Epithelial cell of proximal tubule (primary cell): Measurements from ENCODE around the gene TRAF1. TPM values are rescaled to one million over a fixed set of nuclear protein-coding genes. Genes with fewer than 3 reads are reported as not detected.

Source experiments
- DNase-seq: peaks from one replicate; pipeline ENCODE4 v3.0.0-alpha.2; 2011; ENCODE audit warnings: low read depth
- H3K4me3 ChIP-seq: 2 replicates; pipeline ENCODE4 v1.5.1; 2011; ENCODE audit warnings: low read depth, mild to moderate bottlenecking, low read length
- total RNA-seq: library from RNA; depleted of rRNA; stranded (reverse); fragments of >200 nt; gene quantifications from 2 replicates; pipeline ENCODE4 v1.2.3, GENCODE V29; 2015
- TF ChIP-seq, protein P1 (sequence below): conservative IDR thresholded peaks from 2 replicates; pipeline ENCODE4 v1.5.1; 2012; ENCODE audit warnings: low read depth, mild to moderate bottlenecking, low read length

Gene TRAF1
- total RNA-seq, 1 donor from 2014 or later = 5.9 TPM

DNA sequence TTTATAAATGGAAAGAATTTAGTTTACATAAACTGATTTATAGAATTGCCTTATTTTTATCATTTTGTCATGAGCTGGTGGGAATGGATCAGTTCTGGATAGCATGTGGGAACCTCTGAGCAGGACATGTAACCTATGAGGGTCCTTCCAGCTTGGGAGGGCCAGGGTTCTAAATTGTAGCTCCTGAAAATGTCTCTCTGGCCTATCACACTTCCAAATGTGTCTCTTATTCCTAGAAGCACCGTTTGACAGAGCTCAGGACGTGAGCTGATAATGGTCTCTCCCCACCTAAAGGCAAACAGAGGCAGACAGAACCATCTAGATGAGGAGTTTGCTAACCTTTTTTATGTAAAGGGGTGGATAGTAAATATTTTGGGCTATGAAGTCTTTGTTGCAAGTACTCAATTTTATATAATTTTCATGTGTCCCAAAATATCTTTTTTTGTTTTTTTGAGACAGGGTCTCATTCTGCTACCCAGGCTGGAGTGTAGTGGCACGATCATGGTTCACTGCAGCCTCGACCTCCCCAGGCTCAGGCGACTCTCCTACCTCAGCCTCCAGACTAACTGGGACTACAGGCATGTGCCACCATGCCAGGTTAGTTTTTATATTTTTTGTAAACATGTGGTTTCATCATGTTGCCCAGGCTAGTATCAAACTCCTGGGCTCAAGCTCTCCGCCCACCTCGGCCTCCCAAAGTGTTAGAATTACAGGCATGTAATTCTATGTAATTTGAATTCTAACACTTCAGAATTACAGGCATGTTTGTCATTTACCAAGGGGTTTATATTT, 4.0 kb downstream of the TRAF1 start:
- no peak overlapping the region for H3K4me3 ChIP-seq
- no peak for DNase-seq

DNA sequence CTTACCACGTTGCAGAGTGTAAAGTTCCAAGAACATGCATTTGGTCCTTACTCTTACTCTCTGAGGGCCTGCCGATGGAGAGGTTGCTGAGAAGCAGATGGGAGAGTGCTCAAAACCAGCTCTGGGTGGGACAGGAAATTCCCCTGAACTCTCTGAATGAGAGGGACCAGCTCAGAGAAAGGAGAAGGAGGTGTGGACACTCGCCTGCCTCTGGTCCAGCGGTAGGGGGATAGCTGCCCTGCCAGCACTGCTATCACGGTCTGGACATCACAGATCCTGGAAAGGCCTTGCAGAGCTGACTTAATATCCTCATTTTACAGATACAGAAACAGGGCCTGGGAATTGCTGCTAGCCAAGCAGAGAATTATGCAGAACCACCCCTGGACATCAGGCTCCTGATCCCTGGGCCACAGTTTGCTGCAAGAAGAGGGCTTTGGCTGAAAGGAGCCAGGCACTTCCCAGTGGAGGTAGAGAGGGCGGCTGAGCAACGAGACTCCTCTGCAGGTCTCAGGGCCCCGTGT, 4.9 kb downstream of the TRAF1 start:
- TF ChIP-seq, protein P1, sequence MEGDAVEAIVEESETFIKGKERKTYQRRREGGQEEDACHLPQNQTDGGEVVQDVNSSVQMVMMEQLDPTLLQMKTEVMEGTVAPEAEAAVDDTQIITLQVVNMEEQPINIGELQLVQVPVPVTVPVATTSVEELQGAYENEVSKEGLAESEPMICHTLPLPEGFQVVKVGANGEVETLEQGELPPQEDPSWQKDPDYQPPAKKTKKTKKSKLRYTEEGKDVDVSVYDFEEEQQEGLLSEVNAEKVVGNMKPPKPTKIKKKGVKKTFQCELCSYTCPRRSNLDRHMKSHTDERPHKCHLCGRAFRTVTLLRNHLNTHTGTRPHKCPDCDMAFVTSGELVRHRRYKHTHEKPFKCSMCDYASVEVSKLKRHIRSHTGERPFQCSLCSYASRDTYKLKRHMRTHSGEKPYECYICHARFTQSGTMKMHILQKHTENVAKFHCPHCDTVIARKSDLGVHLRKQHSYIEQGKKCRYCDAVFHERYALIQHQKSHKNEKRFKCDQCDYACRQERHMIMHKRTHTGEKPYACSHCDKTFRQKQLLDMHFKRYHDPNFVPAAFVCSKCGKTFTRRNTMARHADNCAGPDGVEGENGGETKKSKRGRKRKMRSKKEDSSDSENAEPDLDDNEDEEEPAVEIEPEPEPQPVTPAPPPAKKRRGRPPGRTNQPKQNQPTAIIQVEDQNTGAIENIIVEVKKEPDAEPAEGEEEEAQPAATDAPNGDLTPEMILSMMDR = no peak
- DNase-seq = no peak
- H3K4me3 ChIP-seq = no peak overlapping the region

More for the DNA sequence above, 4.0 kb downstream of the TRAF1 start:
- TF ChIP-seq, protein P1 = no peak

DNA sequence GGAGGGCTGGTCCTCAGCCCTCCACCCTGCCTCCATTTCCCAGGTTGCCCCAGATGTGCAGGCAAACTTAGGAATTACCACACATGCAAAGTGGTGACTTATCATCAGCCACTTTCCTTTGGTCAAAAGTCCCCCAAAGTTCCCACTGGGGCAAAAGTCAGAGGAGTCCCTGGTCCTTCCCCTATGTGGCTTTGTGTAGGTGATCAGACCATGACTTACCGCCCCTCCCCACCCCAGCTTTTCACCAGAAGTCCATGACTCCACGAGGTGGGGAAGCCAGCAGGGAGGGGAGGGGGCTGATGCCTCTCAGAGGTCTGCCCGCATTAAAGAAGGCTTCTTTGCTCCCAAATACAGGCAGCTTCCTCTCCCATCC, 5.8 kb downstream of the TRAF1 start:
- DNase-seq = no peak
- TF ChIP-seq, protein P1 = no peak
- H3K4me3 ChIP-seq = no peak overlapping the region

DNA sequence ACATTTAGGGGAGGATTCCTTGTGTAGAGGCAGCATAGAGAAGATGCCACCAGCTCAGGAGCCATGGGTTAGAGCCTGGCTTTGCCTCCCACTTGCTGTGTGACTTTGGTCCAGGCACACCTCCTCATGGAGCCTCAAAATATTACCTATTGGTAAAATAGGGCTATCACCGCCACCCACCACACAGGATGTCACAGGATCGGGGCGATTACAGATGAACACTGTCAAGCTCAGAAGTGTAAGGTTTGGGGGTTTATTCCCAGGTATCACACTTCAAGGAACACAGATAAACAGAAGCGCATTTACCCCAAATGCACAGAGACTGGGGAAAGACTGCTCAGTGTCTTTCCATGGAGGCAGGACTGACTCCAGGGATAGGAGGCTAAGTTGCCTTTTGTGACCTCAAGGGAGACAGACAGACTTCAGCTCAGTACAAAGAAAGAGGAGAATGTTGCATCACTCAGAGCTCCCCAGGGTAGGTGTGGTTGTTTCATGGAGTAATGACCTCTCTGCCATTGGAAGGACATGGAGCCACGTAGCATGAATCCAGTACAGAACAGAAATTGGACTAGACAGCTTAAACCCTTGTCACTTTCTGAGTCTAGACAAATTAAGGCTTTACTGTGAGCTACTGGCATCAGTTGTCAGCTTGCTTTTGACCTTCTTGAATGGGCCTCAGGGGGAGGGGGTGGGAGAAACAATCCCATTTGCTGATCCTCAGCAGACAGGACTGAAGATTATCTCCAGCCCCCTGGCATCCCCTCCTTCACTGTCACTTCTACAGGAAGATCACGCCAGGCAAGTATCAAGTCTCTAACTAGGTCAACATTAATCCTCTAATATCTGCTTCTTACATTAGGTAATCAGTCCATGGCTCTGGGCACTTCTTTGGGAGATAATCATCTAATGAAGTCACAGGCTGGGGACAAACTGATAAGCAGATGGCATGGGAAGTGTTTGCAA, 6.5 kb downstream of the TRAF1 start:
- no peak overlapping the region for H3K4me3 ChIP-seq
- DNase-seq = no peak
- TF ChIP-seq, protein P1 = no peak

DNA sequence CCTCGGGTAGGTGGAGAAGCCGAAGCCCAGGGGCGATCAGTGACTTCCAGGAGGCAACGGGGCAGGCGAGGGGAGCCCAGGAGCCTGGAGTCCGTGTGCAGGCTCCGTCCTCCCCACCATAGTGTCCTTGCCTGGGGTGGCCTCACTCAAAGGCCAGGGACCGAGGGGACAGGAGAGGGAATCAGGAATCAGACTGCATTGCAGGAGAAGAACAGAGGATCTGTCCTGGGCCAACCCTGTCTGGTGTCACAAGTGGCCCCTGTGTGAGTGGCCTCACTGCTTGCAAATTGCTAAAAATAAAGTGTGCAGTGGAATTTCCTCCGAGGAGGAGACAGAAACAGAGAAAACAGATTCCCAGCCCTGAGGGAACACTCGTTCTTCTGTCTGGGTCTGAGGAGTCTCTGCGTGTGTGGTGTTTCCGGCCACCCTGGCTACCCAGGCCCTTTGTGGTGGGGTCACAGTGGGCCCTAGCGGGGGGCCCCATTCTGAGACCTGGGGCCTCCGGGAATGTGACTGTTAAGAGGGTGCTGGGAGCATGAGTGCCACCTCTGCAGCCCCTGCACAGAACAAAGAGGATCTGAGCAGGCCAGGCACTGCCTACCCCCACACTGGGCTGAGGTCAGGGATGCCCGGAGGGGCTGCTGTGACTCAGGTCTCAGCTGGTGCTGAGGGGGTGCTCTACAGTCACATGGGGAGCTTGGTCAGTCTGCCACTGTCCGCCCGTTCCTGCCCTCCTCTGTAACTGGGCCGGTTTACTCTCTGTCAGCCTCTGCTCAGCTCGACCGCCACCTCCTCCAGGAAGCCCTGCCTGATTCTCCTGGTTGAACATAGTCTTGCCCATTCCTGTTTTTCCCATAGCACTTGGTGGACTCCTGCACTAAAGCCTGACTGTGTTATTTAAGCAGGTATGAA, 7.4 kb downstream of the TRAF1 start:
- TF ChIP-seq, protein P1 = no peak
- no peak overlapping the region for H3K4me3 ChIP-seq
- DNase-seq = no peak

DNA sequence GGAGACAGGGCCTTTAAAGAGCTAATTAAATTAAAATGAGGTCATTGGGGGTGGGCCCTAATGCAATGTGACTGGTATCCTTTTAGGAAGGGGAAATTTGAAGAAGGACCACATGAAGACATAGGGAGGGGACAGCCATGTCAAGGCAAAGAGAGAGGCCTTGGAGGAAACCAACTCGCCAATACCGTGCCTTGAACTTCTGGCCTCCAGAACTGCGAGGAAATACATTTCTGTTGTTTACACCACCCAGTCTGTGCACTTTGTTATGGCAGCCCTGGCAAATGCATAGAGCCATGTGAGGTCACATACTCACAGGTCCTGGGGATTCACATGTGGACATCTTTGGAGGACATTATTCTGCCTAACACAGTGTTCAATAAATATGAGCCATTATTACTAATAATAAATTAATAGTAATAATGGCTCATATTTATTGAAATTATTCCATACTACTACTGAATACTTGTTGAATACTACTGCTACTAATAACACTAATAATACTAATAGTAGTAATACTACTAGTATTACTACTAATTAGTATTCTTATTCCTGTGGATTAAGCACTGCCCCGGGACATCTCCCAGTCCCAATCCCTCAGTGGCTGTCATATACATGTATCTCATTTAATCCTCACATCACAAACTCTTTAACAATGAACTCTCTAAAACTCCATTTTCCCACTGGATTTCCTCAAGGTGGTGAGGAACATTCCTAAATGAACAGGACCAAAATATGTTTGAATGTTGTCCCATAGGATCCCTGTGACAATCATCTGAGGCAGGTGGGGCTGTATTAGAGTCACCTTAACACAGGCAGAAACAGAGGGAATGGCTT, 8.4 kb downstream of the TRAF1 start:
- TF ChIP-seq, protein P1 = no peak
- H3K4me3 ChIP-seq = no peak overlapping the region
- DNase-seq = no peak
